H9 (cell line): Measurements from ENCODE around the gene FAM222B. TPM values are rescaled to one million over a fixed set of nuclear protein-coding genes. Genes with fewer than 3 reads are reported as not detected.
"Not testable (repeated sequence)": the region's sequence is repeated elsewhere in the genome, so short reads cannot be mapped to it uniquely, and the experiment has no call there.

ENCODE experiments used
- DNase-seq: peaks from one replicate; pipeline ENCODE4 v3.0.0-alpha.2; 2017
- H2AFZ ChIP-seq: one replicate; pipeline ENCODE4 v1.6.1; 2013; ENCODE audit warnings: mild to moderate bottlenecking, low read length, control low read depth, moderate library complexity
- H2AK5ac ChIP-seq: 2 replicates; pipeline ENCODE4 v1.6.1; 2013; ENCODE audit warnings: low read length, control low read depth, mixed read lengths; ENCODE audit not compliant: insufficient read length
- H2BK120ac ChIP-seq: one replicate; pipeline ENCODE4 v1.6.1; 2013; ENCODE audit warnings: low read depth, mild to moderate bottlenecking, low read length, control low read depth, inconsistent platforms; ENCODE audit not compliant: poor library complexity, severe bottlenecking
- H2BK12ac ChIP-seq: 2 replicates; pipeline ENCODE4 v1.6.1; 2013; ENCODE audit warnings: low read length, control low read depth, mixed read lengths, low read depth; ENCODE audit not compliant: insufficient read length
- H2BK15ac ChIP-seq: 2 replicates; pipeline ENCODE4 v1.6.1; 2013; ENCODE audit warnings: low read depth, low read length, control low read depth
- H2BK20ac ChIP-seq: one replicate; pipeline ENCODE4 v1.6.1; 2013; ENCODE audit warnings: low read depth, mild to moderate bottlenecking, low read length, control low read depth, inconsistent platforms; ENCODE audit not compliant: poor library complexity, severe bottlenecking
- H2BK5ac ChIP-seq: 2 replicates; pipeline ENCODE4 v1.6.1; 2013; ENCODE audit warnings: low read length, control low read depth, mixed read lengths; ENCODE audit not compliant: insufficient read length
- H3K14ac ChIP-seq: 2 replicates; pipeline ENCODE4 v1.6.1; 2013; ENCODE audit warnings: low read length, control low read depth; ENCODE audit not compliant: insufficient read depth
- H3K18ac ChIP-seq: 2 replicates; pipeline ENCODE4 v1.6.1; 2013; ENCODE audit warnings: low read depth, mild to moderate bottlenecking, mixed read lengths, low read length, control low read depth; ENCODE audit not compliant: insufficient read length
- H3K23ac ChIP-seq: 2 replicates; pipeline ENCODE4 v1.6.1; 2013; ENCODE audit warnings: low read length, control low read depth, mixed read lengths, low read depth; ENCODE audit not compliant: insufficient read length
- H3K23me2 ChIP-seq: 2 replicates; pipeline ENCODE4 v1.6.1; 2013; ENCODE audit warnings: low read depth, mild to moderate bottlenecking, mixed read lengths, low read length, control low read depth; ENCODE audit not compliant: insufficient read length, poor library complexity, severe bottlenecking
- H3K27ac ChIP-seq: 2 replicates; pipeline ENCODE4 v1.5.1; 2013; ENCODE audit warnings: low read length, control low read depth, mixed read lengths, low read depth; ENCODE audit not compliant: insufficient read length
- H3K27me3 ChIP-seq: 2 replicates; pipeline ENCODE4 v1.6.1; 2013; ENCODE audit warnings: low read length, control low read depth, inconsistent platforms; ENCODE audit not compliant: insufficient read depth
- H3K4ac ChIP-seq: 2 replicates; pipeline ENCODE4 v1.6.1; 2013; ENCODE audit warnings: low read depth, mild to moderate bottlenecking, control low read depth, inconsistent platforms, low read length, moderate library complexity
- H3K4me1 ChIP-seq: 2 replicates; pipeline ENCODE4 v1.6.1; 2013; ENCODE audit warnings: low read length, control low read depth, inconsistent platforms; ENCODE audit not compliant: insufficient read depth
- H3K4me2 ChIP-seq: 2 replicates; pipeline ENCODE4 v1.6.1; 2013; ENCODE audit warnings: low read length, control low read depth, mixed read lengths; ENCODE audit not compliant: insufficient read length, insufficient read depth
- H3K56ac ChIP-seq: 2 replicates; pipeline ENCODE4 v1.6.1; 2013; ENCODE audit warnings: low read depth, mild to moderate bottlenecking, mixed read lengths, low read length, control low read depth; ENCODE audit not compliant: insufficient read length
- H3K79me1 ChIP-seq: 2 replicates; pipeline ENCODE4 v1.6.1; 2013; ENCODE audit warnings: low read depth, mild to moderate bottlenecking, moderate library complexity, low read length, control low read depth, inconsistent platforms; ENCODE audit not compliant: insufficient read depth, poor library complexity, severe bottlenecking
- H3K79me2 ChIP-seq: 2 replicates; pipeline ENCODE4 v1.6.1; 2013; ENCODE audit warnings: low read length, control low read depth, inconsistent platforms; ENCODE audit not compliant: insufficient read depth
- H3K9ac ChIP-seq: 2 replicates; pipeline ENCODE4 v1.6.1; 2013; ENCODE audit warnings: low read length, control low read depth, mixed read lengths; ENCODE audit not compliant: insufficient read length; ENCODE audit errors: extremely low read depth
- H3K9me3 ChIP-seq: one replicate; pipeline ENCODE4 v1.6.1; 2013; ENCODE audit warnings: low read depth, low read length, inconsistent platforms; ENCODE audit not compliant: control insufficient read depth
- H3T11ph ChIP-seq: one replicate; pipeline ENCODE4 v1.6.1; 2013; ENCODE audit warnings: mild to moderate bottlenecking, low read length, control low read depth, inconsistent platforms
- H4K20me1 ChIP-seq: one replicate; pipeline ENCODE4 v1.6.1; 2013; ENCODE audit not compliant: control insufficient read depth, insufficient read length, insufficient read depth
- H4K5ac ChIP-seq: 2 replicates; pipeline ENCODE4 v1.6.1; 2013; ENCODE audit warnings: low read depth, mild to moderate bottlenecking, mixed read lengths, low read length, control low read depth; ENCODE audit not compliant: insufficient read length
- H4K8ac ChIP-seq: replicated peaks from 2 replicates; pipeline ENCODE4 v1.6.1; 2013; ENCODE audit warnings: low read length, control low read depth, mixed read lengths, low read depth; ENCODE audit not compliant: insufficient read length
- H4K91ac ChIP-seq: 2 replicates; pipeline ENCODE4 v1.6.1; 2013; ENCODE audit warnings: low read depth, mild to moderate bottlenecking, moderate library complexity, mixed read lengths, low read length, control low read depth; ENCODE audit not compliant: insufficient read length
- H3K27ac Mint-ChIP-seq, 3 experiments: 2 replicates in 2 of 3; 3 replicates in 1 of 3; pipeline ENCODE4 v1.8.0; 2020 to 2021; ENCODE audit warnings: mixed read lengths in 3 of 3, mild to moderate bottlenecking in 1 of 3, moderate library complexity in 1 of 3
- H3K27me3 Mint-ChIP-seq: 2 replicates; pipeline ENCODE4 v1.8.0; 2021; ENCODE audit warnings: low read depth, mild to moderate bottlenecking, moderate library complexity, mixed read lengths
- H3K36me3 Mint-ChIP-seq, 3 experiments: 2 replicates in 2 of 3; 3 replicates in 1 of 3; pipeline ENCODE4 v1.8.0; 2020 to 2021; ENCODE audit warnings: low read depth in 3 of 3, mixed read lengths in 3 of 3; ENCODE audit not compliant: insufficient read depth in 1 of 3
- H3K4me1 Mint-ChIP-seq, 2 experiments: 2 replicates each; pipeline ENCODE4 v1.8.0; 2020; ENCODE audit warnings: mixed read lengths in 2 of 2
- H3K4me3 Mint-ChIP-seq, 2 experiments: 2 replicates in 1 of 2; 3 replicates in 1 of 2; pipeline ENCODE4 v1.8.0; 2020 to 2021; ENCODE audit warnings: mild to moderate bottlenecking in 2 of 2, mixed read lengths in 2 of 2, moderate library complexity in 1 of 2
- H3K9me3 Mint-ChIP-seq, 2 experiments: 2 replicates in 1 of 2; 3 replicates in 1 of 2; pipeline ENCODE4 v1.8.0; 2020; ENCODE audit warnings: mild to moderate bottlenecking in 2 of 2, mixed read lengths in 2 of 2, moderate library complexity in 1 of 2
- CTCF ChIP-seq: fragments of 200-600 bp; sonication (generic); conservative IDR thresholded peaks from 3 replicates; pipeline ENCODE4 v1.8.0; 2021; ENCODE audit warnings: antibody characterized with exemption, mild to moderate bottlenecking
- WGBS: extraction: QIAGEN DNeasy Blood & Tissue Kit; methylation state at CpG from one replicate; pipeline ENCODE4 v1.1.7; 2013; ENCODE audit warnings: missing lambda C conversion rate, low lambda C conversion rate, mixed read lengths; ENCODE audit not compliant: insufficient read length; ENCODE audit errors: extremely low coverage; 5-methylcytosine and 5-hydroxymethylcytosine counted together
- total RNA-seq: library from RNA; stranded (reverse); gene quantifications from 2 replicates; pipeline ENCODE4 v1.2.1, GENCODE V29; 2021

FAM222B gene
- total RNA-seq, 1 experiment from 2014 or later: 76.1 TPM

GRCh38 chr17:28783161-28783560, 59.4 kb downstream of the FAM222B start:
- H3K27ac Mint-ChIP-seq: no peak overlapping the region
- H3K27me3 Mint-ChIP-seq: no peaks in the 10 kb centered on the region
- Histone ChIP-seq H3K9ac (no peak overlapping the region), H4K20me1 (no peaks in the 10 kb centered on the region), H3K18ac (no peak overlapping the region), H2BK5ac (no peak overlapping the region), H3K56ac (no peak overlapping the region), H3K79me1 (peaks cover 5% of the 10 kb centered on the region), H2BK120ac (no peak overlapping the region), H3K23me2 (no peaks in the 10 kb centered on the region), H4K5ac (no peak overlapping the region), H2AK5ac (no peak overlapping the region), H3K4me1 (no peaks in the 10 kb centered on the region), H2BK12ac (no peak overlapping the region), H3K9me3 (no peaks in the 10 kb centered on the region), H3K4me2 (no peak overlapping the region), H4K8ac (no peak overlapping the region), H4K91ac (no peak overlapping the region), H2BK20ac (no peak overlapping the region), H3T11ph (no peak overlapping the region), H3K27ac (no peak overlapping the region), H3K27me3 (no peaks in the 10 kb centered on the region), H3K79me2 (peaks cover 5% of the 10 kb centered on the region; the same call in 1 of the 2 replicates), H3K4ac (no peak overlapping the region), H2BK15ac (no peak overlapping the region), H3K14ac (no peak overlapping the region), H3K23ac (no peak overlapping the region), H2AFZ (no peak overlapping the region)
- no peak overlapping the region for H3K4me3 Mint-ChIP-seq
- TF ChIP-seq CTCF: no peak
- peaks cover 0 to 4% of the 10 kb centered on the region in 2 experiments; a peak in 2 of 4 replicates for H3K4me1 Mint-ChIP-seq
- peaks cover 15 to 36% (median 16%) of the 10 kb centered on the region in 3 experiments; a peak in 6 of 7 replicates for H3K36me3 Mint-ChIP-seq
- WGBS: no CpG with 5 or more reads among the region's 3 CpGs
- no peak for DNase-seq
- H3K9me3 Mint-ChIP-seq: no peaks in the 10 kb centered on the region; a peak in 1 of 5 replicates

DNA sequence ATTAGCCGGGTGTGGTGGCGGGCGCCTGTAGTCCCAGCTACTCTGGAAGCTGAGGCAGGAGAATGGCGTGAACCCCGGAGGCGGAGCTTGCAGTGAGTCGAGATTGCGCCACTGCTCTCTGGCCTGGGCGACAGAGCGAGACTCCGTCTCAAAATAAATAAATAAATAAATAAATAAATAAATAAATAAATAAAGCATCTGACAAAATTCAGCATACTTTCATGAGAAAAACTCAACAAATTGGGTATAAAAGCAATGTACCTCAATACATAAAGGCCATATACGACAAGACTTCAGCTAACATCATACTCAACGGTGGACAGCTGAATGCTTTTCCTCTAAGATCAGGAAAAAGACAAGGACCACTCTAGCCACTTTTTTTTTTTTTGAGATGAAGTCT, 63.0 kb downstream of the FAM222B start:
- not testable (repeated sequence) for H3K4me1 Mint-ChIP-seq, H3K79me2 ChIP-seq, H2BK15ac ChIP-seq, H4K5ac ChIP-seq, H2BK12ac ChIP-seq, H3K4me2 ChIP-seq, H3K27me3 Mint-ChIP-seq, H3T11ph ChIP-seq, H3K9me3 ChIP-seq, H3K79me1 ChIP-seq, H3K9me3 Mint-ChIP-seq, H3K4ac ChIP-seq, H3K4me1 ChIP-seq, H3K27ac Mint-ChIP-seq, H2BK120ac ChIP-seq, H3K4me3 Mint-ChIP-seq, H2AK5ac ChIP-seq, H3K56ac ChIP-seq, DNase-seq, H3K27me3 ChIP-seq, H2AFZ ChIP-seq, H2BK20ac ChIP-seq, H4K91ac ChIP-seq, H3K23me2 ChIP-seq, H4K20me1 ChIP-seq, H4K8ac ChIP-seq, H3K27ac ChIP-seq, H2BK5ac ChIP-seq, H3K9ac ChIP-seq, H3K23ac ChIP-seq, H3K18ac ChIP-seq, H3K14ac ChIP-seq
- peaks cover 15 to 29% (median 21%) of the 10 kb centered on the region in 3 experiments; a peak in 6 of 7 replicates for H3K36me3 Mint-ChIP-seq
- no CpG with 5 or more reads among the region's 13 CpGs for WGBS
